Fibroblast of lung (primary cell): ENCODE measurements around the gene ACVR1B. TPM values are rescaled to one million over a fixed set of nuclear protein-coding genes. Genes with fewer than 3 reads are reported as not detected.

Experiments
- DNase-seq, 2 donors: peaks; one replicate each; pipeline versions ENCODE4 v3.0.0 to v3.0.0-alpha.2; 2010; ENCODE audit warnings: low read depth in 2 of 2
- H2AFZ ChIP-seq: 2 replicates; pipeline ENCODE4 v1.5.1; 2012; ENCODE audit warnings: low read length, control low read depth, inconsistent platforms
- H3K27ac ChIP-seq: 2 replicates; pipeline ENCODE4 v1.5.1; 2011; ENCODE audit warnings: low read length, control low read depth; ENCODE audit not compliant: insufficient read depth
- H3K27me3 ChIP-seq: 2 replicates; pipeline ENCODE4 v1.5.1; 2011; ENCODE audit warnings: mild to moderate bottlenecking, low read length; ENCODE audit not compliant: control insufficient read depth, insufficient read depth
- H3K36me3 ChIP-seq: 2 replicates; pipeline ENCODE4 v1.5.1; 2011; ENCODE audit warnings: low read length; ENCODE audit not compliant: control insufficient read depth, insufficient read depth
- H3K4me1 ChIP-seq: 2 replicates; pipeline ENCODE4 v1.5.1; 2011; ENCODE audit warnings: low read length; ENCODE audit not compliant: control insufficient read depth, insufficient read depth; ENCODE audit errors: extremely low read depth
- H3K4me2 ChIP-seq: 2 replicates; pipeline ENCODE4 v1.5.1; 2011; ENCODE audit warnings: low read length, control low read depth; ENCODE audit not compliant: insufficient read depth; ENCODE audit errors: extremely low read depth
- H3K4me3 ChIP-seq, 4 experiments: fragments of 200-600 bp in 1 of 4; sonication (generic) in 1 of 4; replicated peaks in 1 of 4; 2 replicates each; pipeline ENCODE4 v1.5.1; 2011 to 2016; ENCODE audit warnings: low read length in 4 of 4, low read depth in 3 of 4, mild to moderate bottlenecking in 3 of 4, control low read depth in 2 of 4, inconsistent platforms in 1 of 4, mixed read lengths in 1 of 4; ENCODE audit not compliant: insufficient read depth in 1 of 4; ENCODE audit errors: control extremely low read depth in 1 of 4
- H3K79me2 ChIP-seq: 2 replicates; pipeline ENCODE4 v1.5.1; 2012; ENCODE audit warnings: mild to moderate bottlenecking, low read length, inconsistent platforms; ENCODE audit not compliant: control insufficient read depth, insufficient read depth
- H3K9ac ChIP-seq: 2 replicates; pipeline ENCODE4 v1.5.1; 2011; ENCODE audit warnings: mild to moderate bottlenecking, low read length, control low read depth; ENCODE audit not compliant: insufficient read depth
- H3K9me3 ChIP-seq: 2 replicates; pipeline ENCODE4 v1.5.1; 2012; ENCODE audit warnings: low read depth, low read length; ENCODE audit not compliant: control insufficient read depth, insufficient read depth
- H4K20me1 ChIP-seq: 2 replicates; pipeline ENCODE4 v1.5.1; 2011; ENCODE audit warnings: low read length; ENCODE audit not compliant: control insufficient read depth, insufficient read depth; ENCODE audit errors: extremely low read depth
- CTCF ChIP-seq, 2 donors: IDR thresholded peaks in 1 of 2; conservative IDR thresholded peaks in 1 of 2; 1 replicate in 1 of 2; 2 replicates in 1 of 2; pipeline ENCODE4 v1.5.1; 2011 to 2012; ENCODE audit warnings: low read length in 2 of 2, control low read depth in 1 of 2, inconsistent platforms in 1 of 2, low read depth in 1 of 2, mild to moderate bottlenecking in 1 of 2
- EZH2 ChIP-seq: IDR thresholded peaks from 2 replicates; pipeline ENCODE4 v1.5.1; 2012; ENCODE audit warnings: low read length, control low read depth, mild to moderate bottlenecking; ENCODE audit errors: missing control alignments
- polyA plus RNA-seq, 2 donors: library from polyadenylated mRNA; depleted of rRNA in 1 of 2; stranded (reverse) in 1 of 2; unstranded in 1 of 2; fragments of >200 nt; gene quantifications; 2 replicates each; pipeline ENCODE4 v1.2.1, GENCODE V29; 2011 to 2012; ENCODE audit warnings: missing spikeins in 1 of 2
- total RNA-seq: library from RNA; depleted of rRNA; stranded (reverse); fragments of >200 nt; gene quantifications from 2 replicates; pipeline ENCODE4 v1.2.1, GENCODE V29; 2014

ACVR1B gene
- total and polyA plus RNA-seq, 2 donors (not counting 1 experiment from before 2014, with no cell fraction given), result 12.4 to 13.6 TPM

GRCh38 chr12:51905471-51906429 lies 45.7 kb upstream of the ACVR1B start:
- peaks cover 19% of the 10 kb centered on the region for H3K4me1 ChIP-seq
- peak overlapping the region; percentile 57 for H3K9ac ChIP-seq
- peak in 1 of 2 donors; percentile 74 for DNase-seq

GRCh38 chr12:51906430-51907082 lies 44.9 kb upstream of the ACVR1B start:
- no peaks in the 10 kb centered on the region for H3K9me3 ChIP-seq
- peaks cover 21% of the 10 kb centered on the region for H3K4me1 ChIP-seq
- no peaks in the 10 kb centered on the region for H3K79me2 ChIP-seq
- no peaks in the 10 kb centered on the region for H3K36me3 ChIP-seq
- DNase-seq, result no peak
- H3K27ac ChIP-seq, result peak overlapping the region; percentile 89
- no peak overlapping the region for H2AFZ ChIP-seq
- H3K27me3 ChIP-seq, result no peaks in the 10 kb centered on the region
- TF ChIP-seq CTCF (conservative IDR thresholded peaks at IDR 0.05 in 1 of 2, IDR thresholded peaks at IDR 0.05 in 1 of 2; ENCODE audit: low read depth in 1 of 2, low read length in 2 of 2) (no peak), EZH2 (no peak)
- H3K9ac ChIP-seq, result peak overlapping the region; percentile 60
- no peaks in the 10 kb centered on the region for H4K20me1 ChIP-seq
- no peak overlapping the region for H3K4me2 ChIP-seq
- H3K4me3 ChIP-seq, result peak overlapping the region in 1 of 4 experiments; percentile 65

More at GRCh38 chr12:51905471-51906429, 45.7 kb upstream of the ACVR1B start:
- Histone ChIP-seq H3K27me3 (no peaks in the 10 kb centered on the region), H3K4me2 (peak overlapping the region; percentile 66), H3K36me3 (no peaks in the 10 kb centered on the region), H3K27ac (peak overlapping the region; percentile 89), H2AFZ (peak overlapping the region; percentile 22), H3K9me3 (no peaks in the 10 kb centered on the region), H4K20me1 (no peaks in the 10 kb centered on the region), H3K4me3 (no peak overlapping the region), H3K79me2 (no peaks in the 10 kb centered on the region)
- no peak for TF ChIP-seq CTCF (conservative IDR thresholded peaks at IDR 0.05 in 1 of 2, IDR thresholded peaks at IDR 0.05 in 1 of 2; ENCODE audit: low read depth in 1 of 2, low read length in 2 of 2)
- no peak for TF ChIP-seq EZH2
